Activated CD4-positive, alpha-beta T cell treated with anti-CD3 and anti-CD28 coated beads, Interleukin-2, amount 50 U/mL, for 48 hours (primary cell): ENCODE measurements around the gene SMIM44.

Experiments used
- DNase-seq, 2 experiments: peaks; one replicate each; pipeline ENCODE4 v3.0.0-alpha.2; 2020

Gene SMIM44

DNA sequence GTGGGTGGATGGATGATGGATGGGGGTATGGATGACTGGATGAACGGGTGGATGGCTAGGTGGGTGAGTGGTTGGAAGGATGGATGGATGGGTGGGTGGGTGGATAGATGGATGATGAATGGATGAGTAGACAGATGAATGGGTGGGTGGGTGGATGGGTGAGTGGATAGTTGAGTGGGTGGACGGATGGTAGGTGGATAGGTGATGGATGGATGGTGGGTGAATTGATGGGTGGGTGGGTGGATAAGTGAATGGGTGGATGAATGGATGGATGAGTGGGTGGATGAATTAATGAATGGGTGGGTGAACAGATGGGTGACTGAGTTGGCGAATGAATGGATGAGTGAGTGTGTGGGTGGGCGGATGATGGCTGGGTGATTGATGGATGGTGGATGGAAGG lies 7.8 kb downstream of the SMIM44 start:
- no peak for DNase-seq

DNA sequence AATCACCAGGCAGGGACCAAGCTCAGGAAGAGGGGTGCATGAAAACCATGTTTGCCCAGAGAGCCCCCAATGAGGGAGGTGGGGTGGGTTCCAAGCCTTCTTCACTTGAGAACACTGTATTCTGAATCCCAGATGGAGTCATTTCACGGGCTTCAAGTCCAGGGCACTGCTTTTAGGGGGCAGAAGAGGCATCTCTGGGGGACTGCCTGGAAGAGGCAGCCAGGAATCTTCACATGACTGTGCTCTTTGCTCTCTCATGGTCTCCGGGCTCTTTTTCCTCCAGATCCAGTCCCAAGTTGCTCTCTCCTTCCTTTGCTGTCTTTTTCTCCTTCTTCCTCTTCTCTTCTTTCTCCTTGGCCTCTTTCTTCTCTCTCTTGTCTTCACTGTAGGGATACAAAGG lies 8.6 kb downstream of the SMIM44 start:
- no peak for DNase-seq

GRCh38 chr19:3474010-3474409 lies 9.2 kb downstream of the SMIM44 start:
- no peak for DNase-seq

DNA sequence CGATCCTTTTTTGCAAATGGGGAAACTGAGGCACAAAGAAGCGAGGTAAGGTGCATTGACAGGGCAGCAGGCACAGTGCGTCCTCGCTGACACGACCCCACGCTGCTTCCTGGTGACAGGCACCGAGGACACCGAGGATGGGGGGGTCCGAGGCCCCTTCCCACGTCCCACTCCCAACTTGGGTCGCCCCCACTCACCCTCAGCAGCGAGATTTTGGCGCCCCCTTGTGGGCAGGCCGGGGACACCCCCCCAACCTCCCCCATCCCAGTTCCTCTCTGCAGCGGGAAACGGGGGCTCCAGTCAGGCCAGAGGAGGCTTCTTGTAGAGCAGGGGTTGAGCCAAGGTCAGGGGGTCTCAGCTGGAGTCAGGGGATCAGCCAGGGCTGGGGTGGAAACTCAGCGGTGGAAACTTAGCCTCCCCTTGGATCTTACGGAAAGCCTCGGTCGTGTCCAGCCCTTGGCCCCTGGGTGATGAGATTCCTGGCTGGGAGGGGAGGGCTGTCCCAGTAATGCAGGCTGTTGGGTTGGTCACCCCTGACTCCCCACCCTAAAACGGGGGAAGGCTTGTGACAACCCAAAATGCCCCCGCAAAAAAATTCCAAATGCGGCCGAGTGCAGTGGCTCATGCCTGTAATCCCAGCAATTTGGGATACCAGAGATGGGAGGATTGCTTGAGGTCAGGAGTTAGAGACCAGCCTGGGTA lies 11.1 kb downstream of the SMIM44 start:
- DNase-seq, result peak; percentile 50 to 63

GRCh38 chr19:3470500-3471128 lies 12.6 kb downstream of the SMIM44 start:
- no peak for DNase-seq

- DNase-seq, result no peak
Observed at GRCh38 chr19:3469638-3470499, 13.4 kb downstream of the SMIM44 start.

GRCh38 chr19:3468211-3468610 lies 15.0 kb downstream of the SMIM44 start:
- DNase-seq, result no peak

- no peak for DNase-seq
Observed at GRCh38 chr19:3467437-3468198, 15.6 kb downstream of the SMIM44 start.

DNA sequence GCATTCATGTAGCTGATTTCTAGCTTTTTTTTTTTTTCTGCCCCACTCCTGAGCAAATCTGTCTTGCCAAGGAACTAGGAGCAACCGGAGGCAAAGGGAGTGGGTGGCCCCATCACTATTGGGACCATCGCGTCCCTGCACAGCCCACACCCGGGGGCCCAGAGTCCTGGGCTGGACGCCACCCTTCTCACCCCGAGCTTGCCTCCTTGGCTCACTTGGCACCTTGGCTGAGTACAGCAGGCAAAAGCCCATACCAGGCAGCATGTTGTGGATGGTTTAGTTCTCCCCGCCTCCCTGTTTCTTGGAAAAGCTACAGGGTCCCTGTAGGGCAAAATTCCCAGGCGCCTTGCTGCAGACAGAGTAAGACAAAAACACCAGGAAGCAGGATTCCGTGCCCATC lies 16.6 kb downstream of the SMIM44 start:
- no peak for DNase-seq

GRCh38 chr19:3465552-3465951 lies 17.7 kb downstream of the SMIM44 start:
- DNase-seq, result no peak

DNA sequence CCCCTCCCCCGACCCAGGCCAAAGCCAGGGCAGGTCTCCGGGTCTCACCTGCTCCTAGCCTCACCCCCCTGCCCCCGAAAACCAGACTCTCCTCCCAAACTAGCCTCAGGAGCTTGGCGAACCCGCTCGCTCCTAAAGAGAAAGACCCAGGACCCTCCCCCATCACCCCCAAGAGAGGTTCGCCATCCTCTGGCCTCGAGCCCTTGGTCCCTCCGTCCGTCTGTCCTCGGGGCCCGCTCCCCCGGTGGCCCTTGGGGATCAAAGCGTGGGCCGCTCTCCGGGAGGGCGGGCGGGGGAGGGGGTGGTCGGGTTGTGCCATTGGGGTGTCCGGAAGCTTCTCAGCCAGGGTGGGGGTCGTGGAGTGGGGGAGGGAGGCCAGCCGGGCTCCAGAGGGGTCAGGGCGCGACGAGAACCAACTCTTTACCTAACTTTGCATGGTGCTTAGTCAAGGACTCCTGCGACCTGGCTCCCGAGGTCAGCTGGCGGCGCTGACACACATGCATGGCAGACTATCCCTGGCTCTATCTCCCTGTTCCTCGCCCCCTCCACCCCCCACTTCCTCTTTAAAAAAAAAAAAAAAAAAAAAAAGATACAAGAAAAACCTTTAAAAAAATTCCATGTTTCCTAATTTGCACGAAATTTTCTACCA lies 18.5 kb downstream of the SMIM44 start:
- no peak for DNase-seq

- DNase-seq, result no peak
Observed at GRCh38 chr19:3463714-3464586, 19.3 kb downstream of the SMIM44 start.

DNA sequence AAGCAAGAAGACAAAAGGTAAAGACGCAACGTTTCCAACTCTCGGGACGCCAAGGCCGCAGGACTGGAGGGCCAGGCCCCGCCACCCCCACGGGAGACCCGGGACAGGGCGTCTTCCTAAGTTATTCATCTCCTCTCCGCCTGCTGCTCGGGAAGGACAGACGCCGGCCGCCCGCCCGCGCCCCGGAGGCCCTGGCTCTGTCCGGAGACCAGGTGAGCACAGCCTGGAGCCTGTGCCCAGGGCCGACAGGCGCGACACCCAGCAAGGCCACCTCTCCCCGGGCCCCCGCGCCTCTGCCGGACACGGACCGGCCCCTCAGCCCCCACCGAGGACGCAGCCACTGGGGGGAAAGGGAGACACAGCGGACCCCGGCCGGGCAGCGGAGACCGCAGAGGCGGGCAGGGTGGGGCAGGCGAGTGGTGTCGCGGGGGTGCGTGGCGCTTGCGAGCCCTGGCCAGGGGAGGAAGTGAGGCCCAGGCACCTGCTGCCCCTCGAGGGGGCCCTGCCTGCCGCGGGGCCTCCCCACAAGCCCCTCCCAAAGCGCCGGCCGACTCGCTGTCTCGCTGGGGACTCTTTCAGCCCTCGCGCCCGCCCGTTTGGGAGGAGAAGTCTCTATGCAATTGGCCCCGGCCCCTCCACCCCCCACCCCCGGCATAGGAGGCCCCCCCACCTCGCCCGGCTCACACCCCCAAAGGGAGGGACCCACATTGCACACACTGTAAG lies 20.1 kb downstream of the SMIM44 start:
- no peak for DNase-seq

- DNase-seq, result no peak
Observed at GRCh38 chr19:3459965-3460582, 23.2 kb downstream of the SMIM44 start.

GRCh38 chr19:3459089-3459881 lies 24.0 kb downstream of the SMIM44 start:
- DNase-seq, result no peak

DNA sequence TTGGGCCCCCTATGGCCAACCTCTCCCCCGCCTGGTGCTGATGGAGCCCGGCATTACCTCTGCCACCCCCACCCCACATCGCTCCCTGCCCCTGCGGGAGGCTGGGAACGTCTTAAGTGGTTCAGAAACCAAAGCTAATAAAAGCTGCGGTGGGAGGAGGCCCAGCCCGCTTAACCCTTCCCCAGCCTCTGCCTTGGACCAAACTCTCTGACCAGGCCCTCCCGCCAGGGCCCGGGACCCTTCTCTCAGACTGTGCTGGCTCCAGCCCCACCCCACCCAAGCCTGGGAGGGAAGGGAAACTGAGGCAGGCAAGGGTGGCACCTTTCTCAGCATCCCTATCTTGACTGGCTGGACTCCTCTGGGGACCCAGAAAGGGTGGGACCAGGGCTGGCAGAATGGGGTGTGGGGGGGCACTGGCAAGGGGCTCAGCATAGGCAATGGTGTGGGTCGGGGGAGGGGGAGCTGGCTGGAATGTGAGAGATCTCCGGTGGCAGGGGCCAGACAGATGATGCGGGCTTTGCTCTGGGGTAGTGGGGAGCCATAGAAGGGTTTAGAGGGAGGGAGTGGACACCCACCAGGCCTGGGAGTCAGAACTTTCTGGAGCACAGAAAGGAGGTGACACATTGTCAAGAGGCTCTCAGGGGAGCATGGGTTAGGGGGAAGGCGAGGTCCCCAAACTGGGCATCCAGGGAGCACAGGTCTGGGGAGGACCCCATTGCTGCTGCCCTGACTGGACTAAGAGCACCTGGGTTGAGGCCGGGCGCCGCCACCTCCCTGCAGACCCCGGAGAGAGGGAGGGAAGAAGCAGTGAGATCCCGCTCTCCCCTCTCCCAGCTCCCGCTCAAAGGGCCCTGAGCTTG lies 24.8 kb downstream of the SMIM44 start:
- no peak for DNase-seq

- no peak for DNase-seq
Observed at GRCh38 chr19:3457528-3458228, 25.6 kb downstream of the SMIM44 start.
